HEK293 (cell line): ENCODE measurements around the gene CCDC78.
A peak's percentile ranks its signal among the peaks of the same experiment; 100 is the strongest.

Experiments
- BCL11A ChIP-seq: fragments of 450-650 bp; formaldehyde crosslinking; IDR thresholded peaks from 2 replicates; pipeline ENCODE4 v1.5.1; 2016; ENCODE audit warnings: low read depth, missing biosample characterization, missing genetic modification characterization
- BCL11B ChIP-seq: fragments of 450-650 bp; formaldehyde crosslinking; IDR thresholded peaks from 2 replicates; pipeline ENCODE4 v1.5.1; 2016; ENCODE audit warnings: low read depth, missing biosample characterization, missing genetic modification characterization
- GLIS2 ChIP-seq: fragments of 450-650 bp; formaldehyde crosslinking; IDR thresholded peaks from 2 replicates; pipeline ENCODE4 v1.5.1; 2016; ENCODE audit warnings: missing biosample characterization, missing genetic modification characterization
- IKZF3 ChIP-seq: fragments of 450-650 bp; IDR thresholded peaks from 2 replicates; pipeline ENCODE4 v1.5.0; 2018; ENCODE audit warnings: missing biosample characterization, mild to moderate bottlenecking, missing genetic modification characterization, moderate library complexity
- KLF17 ChIP-seq: fragments of 450-650 bp; formaldehyde crosslinking; IDR thresholded peaks from 2 replicates; pipeline ENCODE4 v1.5.1; 2016; ENCODE audit warnings: missing biosample characterization, missing genetic modification characterization
- KLF9 ChIP-seq: fragments of 450-650 bp; formaldehyde crosslinking; IDR thresholded peaks from 2 replicates; pipeline ENCODE4 v1.5.1; 2016; ENCODE audit warnings: missing biosample characterization, missing genetic modification characterization, low read depth
- MZF1 ChIP-seq: fragments of 450-650 bp; formaldehyde crosslinking; IDR thresholded peaks from 2 replicates; pipeline ENCODE4 v1.5.1; 2017; ENCODE audit warnings: missing biosample characterization, missing genetic modification characterization, borderline replicate concordance
- PATZ1 ChIP-seq: fragments of 450-650 bp; formaldehyde crosslinking; IDR thresholded peaks from 2 replicates; pipeline ENCODE4 v1.5.1; 2016; ENCODE audit warnings: missing biosample characterization, missing genetic modification characterization
- ZBTB17 ChIP-seq: fragments of 450-650 bp; formaldehyde crosslinking; IDR thresholded peaks from 2 replicates; pipeline ENCODE4 v1.5.1; 2016; ENCODE audit warnings: missing biosample characterization, missing genetic modification characterization
- ZBTB7A ChIP-seq: fragments of 450-650 bp; formaldehyde crosslinking; IDR thresholded peaks from 2 replicates; pipeline ENCODE4 v1.5.1; 2016; ENCODE audit warnings: low read depth, missing biosample characterization, missing genetic modification characterization
- ZEB2 ChIP-seq: fragments of 450-650 bp; formaldehyde crosslinking; IDR thresholded peaks from 2 replicates; pipeline ENCODE4 v1.5.1; 2016; ENCODE audit warnings: missing biosample characterization, missing genetic modification characterization
- ZFHX2 ChIP-seq: fragments of 450-650 bp; formaldehyde crosslinking; conservative IDR thresholded peaks from 2 replicates; pipeline ENCODE4 v1.5.1; 2016; ENCODE audit warnings: missing biosample characterization, missing genetic modification characterization
- ZIC2 ChIP-seq: fragments of 450-650 bp; formaldehyde crosslinking; IDR thresholded peaks from 2 replicates; pipeline ENCODE4 v1.5.1; 2016; ENCODE audit warnings: missing biosample characterization, missing genetic modification characterization
- ZNF10 ChIP-seq: fragments of 450-650 bp; formaldehyde crosslinking; IDR thresholded peaks from 2 replicates; pipeline ENCODE4 v1.5.1; 2017; ENCODE audit warnings: missing biosample characterization, missing genetic modification characterization
- ZNF155 ChIP-seq: fragments of 450-650 bp; formaldehyde crosslinking; IDR thresholded peaks from 2 replicates; pipeline ENCODE4 v1.5.1; 2016; ENCODE audit warnings: missing biosample characterization, missing genetic modification characterization
- ZNF391 ChIP-seq: fragments of 450-650 bp; formaldehyde crosslinking; IDR thresholded peaks from 2 replicates; pipeline ENCODE4 v1.5.1; 2016; ENCODE audit warnings: low read depth, missing biosample characterization, missing genetic modification characterization, borderline replicate concordance
- ZNF555 ChIP-seq: fragments of 450-650 bp; formaldehyde crosslinking; conservative IDR thresholded peaks from 2 replicates; pipeline ENCODE4 v1.5.1; 2017; ENCODE audit warnings: missing biosample characterization, mild to moderate bottlenecking, missing genetic modification characterization, inconsistent platforms
- ZNF654 ChIP-seq: fragments of 450-650 bp; formaldehyde crosslinking; IDR thresholded peaks from 2 replicates; pipeline ENCODE4 v1.5.1; 2016; ENCODE audit warnings: low read depth, missing biosample characterization, missing genetic modification characterization
- ZNF76 ChIP-seq: fragments of 450-650 bp; formaldehyde crosslinking; IDR thresholded peaks from 2 replicates; pipeline ENCODE4; 2016; ENCODE audit warnings: low read depth, missing biosample characterization, missing genetic modification characterization, borderline replicate concordance
- ZNF776 ChIP-seq: fragments of 450-650 bp; formaldehyde crosslinking; IDR thresholded peaks from 2 replicates; pipeline ENCODE4 v1.5.0; 2017; ENCODE audit warnings: missing biosample characterization, missing genetic modification characterization, borderline replicate concordance
- ZNF830 ChIP-seq: fragments of 450-650 bp; IDR thresholded peaks from 2 replicates; pipeline ENCODE4 v1.5.0; 2018; ENCODE audit warnings: missing biosample characterization, missing genetic modification characterization, low read depth, mild to moderate bottlenecking, moderate library complexity
- TF ChIP-seq, protein P1 (sequence below): fragments of 450-650 bp; formaldehyde crosslinking; IDR thresholded peaks from 2 replicates; pipeline ENCODE4 v1.5.1; 2016; ENCODE audit warnings: missing biosample characterization, missing genetic modification characterization
- TF ChIP-seq, protein P2 (sequence below): sonication (generic); formaldehyde crosslinking; IDR thresholded peaks from 2 replicates; pipeline ENCODE4 v1.8.1; 2022; ENCODE audit warnings: mild to moderate bottlenecking, moderate library complexity, missing genetic modification reagents
- TF ChIP-seq, protein P3 (sequence below): fragments of 450-650 bp; formaldehyde crosslinking; IDR thresholded peaks from 2 replicates; pipeline ENCODE4 v1.5.1; 2016; ENCODE audit warnings: missing biosample characterization, missing genetic modification characterization, borderline replicate concordance
- TF ChIP-seq, protein P4 (sequence below): fragments of 450-650 bp; formaldehyde crosslinking; IDR thresholded peaks from 2 replicates; pipeline ENCODE4 v1.5.1; 2016; ENCODE audit warnings: missing biosample characterization, missing genetic modification characterization

CCDC78 gene

GRCh38 chr16:678858-679813, 47.1 kb downstream of the CCDC78 start (continued):
- TF ChIP-seq ZNF391 (tag by site-specific recombination) (peak; percentile 69; the same call in 1 of the 2 replicates), BCL11B (tag by site-specific recombination) (no peak), ZNF830 (tag by site-specific recombination) (no peak), ZFHX2 (tag by site-specific recombination) (peak; percentile 73), ZNF10 (peak; percentile 74), ZBTB17 (tag by site-specific recombination) (peak; percentile 46), MZF1 (tag by site-specific recombination) (no peak), ZNF555 (tag by site-specific recombination) (no peak), KLF17 (tag by site-specific recombination) (peak; percentile 88), ZEB2 (peak; percentile 58), PATZ1 (tag by site-specific recombination) (peak; percentile 94), ZIC2 (peak; percentile 88), GLIS2 (tag by site-specific recombination) (peak; percentile 97), ZNF155 (tag by site-specific recombination) (no peak), BCL11A (tag by site-specific recombination) (0 out of 2 replicates have a peak, but pooled peaks have one; percentile 60), ZBTB7A (tag by site-specific recombination) (peak; percentile 43; the same call in 1 of the 2 replicates), ZNF654 (no peak), ZNF776 (tag by site-specific recombination) (no peak), IKZF3 (peak; percentile 58; the same call in 1 of the 2 replicates), KLF9 (tag by site-specific recombination) (peak; percentile 91), ZNF76 (tag by site-specific recombination) (peak; percentile 40; the same call in 1 of the 2 replicates)
- TF ChIP-seq, protein P1, sequence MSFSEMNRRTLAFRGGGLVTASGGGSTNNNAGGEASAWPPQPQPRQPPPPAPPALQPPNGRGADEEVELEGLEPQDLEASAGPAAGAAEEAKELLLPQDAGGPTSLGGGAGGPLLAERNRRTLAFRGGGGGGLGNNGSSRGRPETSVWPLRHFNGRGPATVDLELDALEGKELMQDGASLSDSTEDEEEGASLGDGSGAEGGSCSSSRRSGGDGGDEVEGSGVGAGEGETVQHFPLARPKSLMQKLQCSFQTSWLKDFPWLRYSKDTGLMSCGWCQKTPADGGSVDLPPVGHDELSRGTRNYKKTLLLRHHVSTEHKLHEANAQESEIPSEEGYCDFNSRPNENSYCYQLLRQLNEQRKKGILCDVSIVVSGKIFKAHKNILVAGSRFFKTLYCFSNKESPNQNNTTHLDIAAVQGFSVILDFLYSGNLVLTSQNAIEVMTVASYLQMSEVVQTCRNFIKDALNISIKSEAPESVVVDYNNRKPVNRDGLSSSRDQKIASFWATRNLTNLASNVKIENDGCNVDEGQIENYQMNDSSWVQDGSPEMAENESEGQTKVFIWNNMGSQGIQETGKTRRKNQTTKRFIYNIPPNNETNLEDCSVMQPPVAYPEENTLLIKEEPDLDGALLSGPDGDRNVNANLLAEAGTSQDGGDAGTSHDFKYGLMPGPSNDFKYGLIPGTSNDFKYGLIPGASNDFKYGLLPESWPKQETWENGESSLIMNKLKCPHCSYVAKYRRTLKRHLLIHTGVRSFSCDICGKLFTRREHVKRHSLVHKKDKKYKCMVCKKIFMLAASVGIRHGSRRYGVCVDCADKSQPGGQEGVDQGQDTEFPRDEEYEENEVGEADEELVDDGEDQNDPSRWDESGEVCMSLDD (tag by site-specific recombination) = no peak
- TF ChIP-seq, protein P2, sequence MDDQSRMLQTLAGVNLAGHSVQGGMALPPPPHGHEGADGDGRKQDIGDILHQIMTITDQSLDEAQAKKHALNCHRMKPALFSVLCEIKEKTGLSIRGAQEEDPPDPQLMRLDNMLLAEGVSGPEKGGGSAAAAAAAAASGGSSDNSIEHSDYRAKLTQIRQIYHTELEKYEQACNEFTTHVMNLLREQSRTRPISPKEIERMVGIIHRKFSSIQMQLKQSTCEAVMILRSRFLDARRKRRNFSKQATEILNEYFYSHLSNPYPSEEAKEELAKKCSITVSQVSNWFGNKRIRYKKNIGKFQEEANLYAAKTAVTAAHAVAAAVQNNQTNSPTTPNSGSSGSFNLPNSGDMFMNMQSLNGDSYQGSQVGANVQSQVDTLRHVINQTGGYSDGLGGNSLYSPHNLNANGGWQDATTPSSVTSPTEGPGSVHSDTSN (CRISPR knock-in tag) = peak; percentile 13; the same call in 1 of the 2 replicates
- TF ChIP-seq, protein P3, sequence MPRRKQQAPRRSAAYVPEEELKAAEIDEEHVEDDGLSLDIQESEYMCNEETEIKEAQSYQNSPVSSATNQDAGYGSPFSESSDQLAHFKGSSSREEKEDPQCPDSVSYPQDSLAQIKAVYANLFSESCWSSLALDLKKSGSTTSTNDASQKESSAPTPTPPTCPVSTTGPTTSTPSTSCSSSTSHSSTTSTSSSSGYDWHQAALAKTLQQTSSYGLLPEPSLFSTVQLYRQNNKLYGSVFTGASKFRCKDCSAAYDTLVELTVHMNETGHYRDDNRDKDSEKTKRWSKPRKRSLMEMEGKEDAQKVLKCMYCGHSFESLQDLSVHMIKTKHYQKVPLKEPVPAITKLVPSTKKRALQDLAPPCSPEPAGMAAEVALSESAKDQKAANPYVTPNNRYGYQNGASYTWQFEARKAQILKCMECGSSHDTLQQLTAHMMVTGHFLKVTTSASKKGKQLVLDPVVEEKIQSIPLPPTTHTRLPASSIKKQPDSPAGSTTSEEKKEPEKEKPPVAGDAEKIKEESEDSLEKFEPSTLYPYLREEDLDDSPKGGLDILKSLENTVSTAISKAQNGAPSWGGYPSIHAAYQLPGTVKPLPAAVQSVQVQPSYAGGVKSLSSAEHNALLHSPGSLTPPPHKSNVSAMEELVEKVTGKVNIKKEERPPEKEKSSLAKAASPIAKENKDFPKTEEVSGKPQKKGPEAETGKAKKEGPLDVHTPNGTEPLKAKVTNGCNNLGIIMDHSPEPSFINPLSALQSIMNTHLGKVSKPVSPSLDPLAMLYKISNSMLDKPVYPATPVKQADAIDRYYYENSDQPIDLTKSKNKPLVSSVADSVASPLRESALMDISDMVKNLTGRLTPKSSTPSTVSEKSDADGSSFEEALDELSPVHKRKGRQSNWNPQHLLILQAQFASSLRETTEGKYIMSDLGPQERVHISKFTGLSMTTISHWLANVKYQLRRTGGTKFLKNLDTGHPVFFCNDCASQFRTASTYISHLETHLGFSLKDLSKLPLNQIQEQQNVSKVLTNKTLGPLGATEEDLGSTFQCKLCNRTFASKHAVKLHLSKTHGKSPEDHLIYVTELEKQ (tag by site-specific recombination) = no peak
- TF ChIP-seq, protein P4, sequence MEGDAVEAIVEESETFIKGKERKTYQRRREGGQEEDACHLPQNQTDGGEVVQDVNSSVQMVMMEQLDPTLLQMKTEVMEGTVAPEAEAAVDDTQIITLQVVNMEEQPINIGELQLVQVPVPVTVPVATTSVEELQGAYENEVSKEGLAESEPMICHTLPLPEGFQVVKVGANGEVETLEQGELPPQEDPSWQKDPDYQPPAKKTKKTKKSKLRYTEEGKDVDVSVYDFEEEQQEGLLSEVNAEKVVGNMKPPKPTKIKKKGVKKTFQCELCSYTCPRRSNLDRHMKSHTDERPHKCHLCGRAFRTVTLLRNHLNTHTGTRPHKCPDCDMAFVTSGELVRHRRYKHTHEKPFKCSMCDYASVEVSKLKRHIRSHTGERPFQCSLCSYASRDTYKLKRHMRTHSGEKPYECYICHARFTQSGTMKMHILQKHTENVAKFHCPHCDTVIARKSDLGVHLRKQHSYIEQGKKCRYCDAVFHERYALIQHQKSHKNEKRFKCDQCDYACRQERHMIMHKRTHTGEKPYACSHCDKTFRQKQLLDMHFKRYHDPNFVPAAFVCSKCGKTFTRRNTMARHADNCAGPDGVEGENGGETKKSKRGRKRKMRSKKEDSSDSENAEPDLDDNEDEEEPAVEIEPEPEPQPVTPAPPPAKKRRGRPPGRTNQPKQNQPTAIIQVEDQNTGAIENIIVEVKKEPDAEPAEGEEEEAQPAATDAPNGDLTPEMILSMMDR (tag by site-specific recombination) = no peak
